CD14-positive monocyte (primary cell): Measurements from ENCODE around the gene NUDT8. TPM values are rescaled to one million over a fixed set of nuclear protein-coding genes. Genes with fewer than 3 reads are reported as not detected.

Experiments
- DNase-seq, 3 donors: peaks; one replicate each; pipeline ENCODE4 v3.0.0-alpha.2; 2011 to 2022
- H2AFZ ChIP-seq: 2 replicates; pipeline ENCODE4 v1.6.0; 2012; ENCODE audit warnings: mild to moderate bottlenecking, low read depth, low read length, inconsistent platforms; ENCODE audit not compliant: insufficient read depth, poor library complexity, severe bottlenecking
- H3K27ac ChIP-seq, 2 donors: 1 replicate in 1 of 2; 2 replicates in 1 of 2; pipeline ENCODE4 v1.5.1; 2012 to 2013; ENCODE audit warnings: low read length in 2 of 2, control low read depth in 1 of 2, inconsistent platforms in 1 of 2, low read depth in 1 of 2, mild to moderate bottlenecking in 1 of 2
- H3K27me3 ChIP-seq, 2 donors: one replicate each; pipeline versions ENCODE4 v1.6.0 to v1.6.1; 2011 to 2013; ENCODE audit warnings: low read length in 2 of 2; ENCODE audit not compliant: control insufficient read depth in 2 of 2, insufficient read depth in 2 of 2
- H3K36me3 ChIP-seq, 2 donors: replicated peaks in 1 of 2; 1 replicate in 1 of 2; 2 replicates in 1 of 2; pipeline versions ENCODE4 v1.5.1 to v1.6.1; 2012 to 2013; ENCODE audit warnings: low read length in 2 of 2, control low read depth in 1 of 2, inconsistent platforms in 1 of 2, mild to moderate bottlenecking in 1 of 2; ENCODE audit not compliant: insufficient read depth in 2 of 2, control insufficient read depth in 1 of 2
- H3K4me1 ChIP-seq, 2 donors: 1 replicate in 1 of 2; 2 replicates in 1 of 2; pipeline versions ENCODE4 v1.5.1 to v1.6.1; 2012 to 2013; ENCODE audit warnings: low read length in 2 of 2, control low read depth in 1 of 2, inconsistent platforms in 1 of 2, mild to moderate bottlenecking in 1 of 2, moderate library complexity in 1 of 2; ENCODE audit not compliant: insufficient read depth in 2 of 2, control insufficient read depth in 1 of 2
- H3K4me2 ChIP-seq: replicated peaks from 2 replicates; pipeline ENCODE3; 2012; ENCODE audit warnings: low read length, moderate library complexity, mild to moderate bottlenecking; ENCODE audit not compliant: poor library complexity, severe bottlenecking; ENCODE audit errors: extremely low read depth
- H3K4me3 ChIP-seq, 3 experiments: fragments of 200-600 bp in 1 of 3; sonication (generic) in 1 of 3; replicated peaks in 1 of 3; 1 replicate in 2 of 3; 2 replicates in 1 of 3; pipeline ENCODE4 v1.5.1; 2011 to 2013; ENCODE audit warnings: low read length in 3 of 3, mild to moderate bottlenecking in 3 of 3, control low read depth in 2 of 3, low read depth in 2 of 3, inconsistent platforms in 1 of 3, moderate library complexity in 1 of 3
- H3K79me2 ChIP-seq: 2 replicates; pipeline ENCODE4 v1.6.0; 2012; ENCODE audit warnings: mild to moderate bottlenecking, control low read depth, inconsistent platforms, low read length, moderate library complexity; ENCODE audit not compliant: insufficient read depth
- H3K9ac ChIP-seq: 2 replicates; pipeline ENCODE4 v1.6.0; 2017; ENCODE audit warnings: low read length, mild to moderate bottlenecking; ENCODE audit not compliant: insufficient read depth, poor library complexity, severe bottlenecking
- H3K9me3 ChIP-seq, 2 donors: replicated peaks in 1 of 2; 1 replicate in 1 of 2; 2 replicates in 1 of 2; pipeline versions ENCODE4 v1.5.1 to v1.6.1; 2012 to 2013; ENCODE audit warnings: low read length in 2 of 2, control low read depth in 1 of 2; ENCODE audit not compliant: control insufficient read depth in 1 of 2, insufficient read depth in 1 of 2
- H4K20me1 ChIP-seq: 2 replicates; pipeline ENCODE4 v1.6.0; 2012; ENCODE audit warnings: mild to moderate bottlenecking, low read length, control low read depth, moderate library complexity; ENCODE audit not compliant: insufficient read depth
- H3K27ac Mint-ChIP-seq, 7 donors: one replicate each; pipeline ENCODE4 v1.8.0; 2020; ENCODE audit warnings: mild to moderate bottlenecking in 7 of 7, mixed read lengths in 7 of 7, moderate library complexity in 6 of 7, inconsistent platforms in 2 of 7
- H3K27me3 Mint-ChIP-seq, 3 donors: one replicate each; pipeline ENCODE4 v1.8.0; 2021 to 2022; ENCODE audit warnings: low read depth in 3 of 3, mild to moderate bottlenecking in 3 of 3, mixed read lengths in 3 of 3, moderate library complexity in 3 of 3, inconsistent platforms in 1 of 3
- H3K36me3 Mint-ChIP-seq, 2 donors: one replicate each; pipeline ENCODE4 v1.8.0; 2020; ENCODE audit warnings: mixed read lengths in 2 of 2, inconsistent platforms in 1 of 2, mild to moderate bottlenecking in 1 of 2
- H3K4me1 Mint-ChIP-seq: one replicate; pipeline ENCODE4 v1.8.0; 2020; ENCODE audit warnings: mild to moderate bottlenecking, mixed read lengths
- H3K4me3 Mint-ChIP-seq, 2 donors: one replicate each; pipeline ENCODE4 v1.8.0; 2020; ENCODE audit warnings: mild to moderate bottlenecking in 2 of 2, mixed read lengths in 2 of 2, moderate library complexity in 1 of 2
- H3K9me3 Mint-ChIP-seq, 7 donors: one replicate each; pipeline ENCODE4 v1.8.0; 2020 to 2022; ENCODE audit warnings: mixed read lengths in 7 of 7, mild to moderate bottlenecking in 6 of 7, moderate library complexity in 6 of 7, inconsistent platforms in 2 of 7
- CTCF ChIP-seq: fragments of 200-600 bp; IDR thresholded peaks from one replicate; pipeline ENCODE4 v1.8.0; 2022; ENCODE audit warnings: antibody characterized with exemption, mild to moderate bottlenecking
- WGBS: methylation state at CpG from one replicate; pipeline ENCODE4 v1.1.5; 2013; ENCODE audit warnings: missing lambda C conversion rate; ENCODE audit not compliant: insufficient coverage; 5-methylcytosine and 5-hydroxymethylcytosine counted together
- intact Hi-C, 2 donors: fragments of 100-400 bp; cut with micrococcal nuclease; formaldehyde crosslinking; loops; one replicate each; pipeline versions ENCODE4 v1.15.0 to v1.15.1; 2023
- polyA plus RNA-seq, 3 donors: library from polyadenylated mRNA; depleted of rRNA in 1 of 3; unstranded in 2 of 3; stranded (reverse) in 1 of 3; fragments of 300-500 nt in 2 of 3; fragments of >200 nt in 1 of 3; fragmentation: Illumina TruSeq in 2 of 3; gene quantifications; 1 replicate in 2 of 3; 2 replicates in 1 of 3; pipeline ENCODE4 v1.2.3, GENCODE V29; 2012 to 2021

The NUDT8 gene
- polyA plus RNA-seq, 3 donors: 0.92 to 1.4 (median 1.3) TPM

- TF ChIP-seq CTCF: no peak
- no peak overlapping the region for H3K4me2 ChIP-seq
- intact Hi-C loops: loop anchor here (2.0 to 5.0 kb wide), 3 partner anchors 27 to 175 kb away; no protein-coding TSS in a partner anchor
- H3K4me1 ChIP-seq: peaks cover 16 to 22% of the 10 kb centered on the region in 2 donors
- peak in 1 of 3 donors; percentile 6 for DNase-seq
- H3K36me3 ChIP-seq: no peaks in the 10 kb centered on the region
- 100% methylated on average over 1 of the region's 2 CpGs for WGBS
- H2AFZ ChIP-seq: no peak overlapping the region
- H3K9me3 Mint-ChIP-seq: peaks cover 0 to 3% (median 0%) of the 10 kb centered on the region in 7 donors
- peak overlapping the region in 1 of 2 donors; percentile 26 for H3K4me3 Mint-ChIP-seq
- no peaks in the 10 kb centered on the region for H3K36me3 Mint-ChIP-seq
- peak overlapping the region in 1 of 7 donors; percentile 43 for H3K27ac Mint-ChIP-seq
- no peak overlapping the region for H3K27ac ChIP-seq
- no peak overlapping the region for H3K4me3 ChIP-seq
- peaks cover 0 to 3% (median 1%) of the 10 kb centered on the region in 3 donors for H3K27me3 Mint-ChIP-seq
- H3K4me1 Mint-ChIP-seq: peaks cover 13% of the 10 kb centered on the region
- no peak overlapping the region for H3K9ac ChIP-seq
- H3K79me2 ChIP-seq: no peaks in the 10 kb centered on the region
- H3K27me3 ChIP-seq: no peaks in the 10 kb centered on the region
- no peaks in the 10 kb centered on the region for H4K20me1 ChIP-seq
- H3K9me3 ChIP-seq: no peaks in the 10 kb centered on the region
These were observed 2.1 kb upstream of the NUDT8 start for GRCh38 chr11:67631853-67632174.

GRCh38 chr11:67631411-67631810 lies 1.7 kb upstream of the NUDT8 start:
- peak in 1 of 3 donors; percentile 3 for DNase-seq
- peaks cover 16 to 21% of the 10 kb centered on the region in 2 donors for H3K4me1 ChIP-seq
- no peaks in the 10 kb centered on the region for H3K36me3 Mint-ChIP-seq
- H3K9ac ChIP-seq: no peak overlapping the region
- H2AFZ ChIP-seq: peak overlapping the region; percentile 86
- no peak overlapping the region for H3K27ac ChIP-seq
- no peaks in the 10 kb centered on the region for H3K9me3 ChIP-seq
- no peaks in the 10 kb centered on the region for H3K36me3 ChIP-seq
- H3K9me3 Mint-ChIP-seq: peaks cover 0 to 5% (median 0%) of the 10 kb centered on the region in 7 donors
- no peaks in the 10 kb centered on the region for H3K27me3 ChIP-seq
- H4K20me1 ChIP-seq: no peaks in the 10 kb centered on the region
- H3K4me3 ChIP-seq: no peak overlapping the region
- 75% methylated on average over 5 of the region's 7 CpGs for WGBS
- H3K4me3 Mint-ChIP-seq: peak overlapping the region; percentile 84 to 90
- no peak overlapping the region for H3K4me2 ChIP-seq
- no peaks in the 10 kb centered on the region for H3K79me2 ChIP-seq
- TF ChIP-seq CTCF: no peak
- intact Hi-C loops: loop anchor here (2.0 to 5.0 kb wide), 3 partner anchors 27 to 176 kb away; no protein-coding TSS in a partner anchor
- peaks cover 10% of the 10 kb centered on the region for H3K4me1 Mint-ChIP-seq
- H3K27me3 Mint-ChIP-seq: peaks cover 0 to 4% (median 1%) of the 10 kb centered on the region in 3 donors
- no peak overlapping the region for H3K27ac Mint-ChIP-seq
